ENCODE data around the gene CCDC92B. TPM values are rescaled to one million over a fixed set of nuclear protein-coding genes. Genes with fewer than 3 reads are reported as not detected.

Gene CCDC92B
- total and polyA plus RNA-seq, 9 donors = 0.07 to 1.1 (median 0.18) TPM

- Histone ChIP-seq H3K9me3 (no peaks in the 10 kb centered on the region), H3K27ac (no peak overlapping the region), H3K4me1 (ENCODE audit: insufficient read depth) (no peaks in the 10 kb centered on the region), H3K27me3 (no peaks in the 10 kb centered on the region), H3K36me3 (no peaks in the 10 kb centered on the region), H3K4me3 (no peak overlapping the region)
- peak in 3 of 5 donors; percentile 16 to 28 (median 17) for DNase-seq
- intact Hi-C loops (cut with DNase I) = no loop called here
- TF ChIP-seq CTCF (IDR thresholded peaks at IDR 0.05) (no peak), POLR2A (IDR thresholded peaks at IDR 0.05) (no peak), EP300 (IDR thresholded peaks at IDR 0.05) (no peak)
- 94 to 96% (median 95%) methylated on average over 31 to 40 of the region's 40 CpGs for WGBS, 3 donors
These were observed 51.8 kb downstream of the CCDC92B start for GRCh38 chr17:2697611-2698162.

- Histone ChIP-seq H3K9me3 (no peaks in the 10 kb centered on the region), H3K27ac (no peak overlapping the region), H3K36me3 (no peaks in the 10 kb centered on the region), H3K4me1 (ENCODE audit: insufficient read depth) (no peaks in the 10 kb centered on the region), H3K27me3 (no peaks in the 10 kb centered on the region), H3K4me3 (no peak overlapping the region)
- intact Hi-C loops (cut with DNase I) = no loop called here
- DNase-seq = peak in 3 of 5 donors; percentile 17 to 33 (median 33)
- 79 to 83% (median 80%) methylated on average over 32 to 36 of the region's 36 CpGs for WGBS, 3 donors
- TF ChIP-seq POLR2A (IDR thresholded peaks at IDR 0.05) (no peak), CTCF (IDR thresholded peaks at IDR 0.05) (no peak), EP300 (IDR thresholded peaks at IDR 0.05) (no peak)
These were observed 53.3 kb downstream of the CCDC92B start for GRCh38 chr17:2695961-2696760.

GRCh38 chr17:2695243-2695960 is 54.0 kb downstream of the CCDC92B start:
- Histone ChIP-seq H3K27me3 (no peaks in the 10 kb centered on the region), H3K36me3 (no peaks in the 10 kb centered on the region), H3K27ac (no peak overlapping the region), H3K9me3 (no peaks in the 10 kb centered on the region), H3K4me3 (no peak overlapping the region), H3K4me1 (ENCODE audit: insufficient read depth) (no peaks in the 10 kb centered on the region)
- no peak for TF ChIP-seq POLR2A (IDR thresholded peaks at IDR 0.05)
- TF ChIP-seq EP300 (IDR thresholded peaks at IDR 0.05) = no peak
- no peak for TF ChIP-seq CTCF (IDR thresholded peaks at IDR 0.05)
- intact Hi-C loops (cut with DNase I) = no loop called here
- DNase-seq = peak in 2 of 5 donors; percentile 23 to 34
- WGBS, 3 donors = 87 to 92% (median 89%) methylated on average over 25 to 28 of the region's 28 CpGs

GRCh38 chr17:2694381-2695242 is 54.8 kb downstream of the CCDC92B start:
- no peak overlapping the region for H3K27ac ChIP-seq
- no peaks in the 10 kb centered on the region for H3K27me3 ChIP-seq
- no peaks in the 10 kb centered on the region for H3K9me3 ChIP-seq
- no peaks in the 10 kb centered on the region for H3K4me1 ChIP-seq (ENCODE audit: insufficient read depth)
- H3K4me3 ChIP-seq = no peak overlapping the region
- DNase-seq = peak in 1 of 5 donors; percentile 22
- intact Hi-C loops (cut with DNase I) = no loop called here
- TF ChIP-seq EP300 (IDR thresholded peaks at IDR 0.05) = no peak
- no peak for TF ChIP-seq CTCF (IDR thresholded peaks at IDR 0.05)
- TF ChIP-seq POLR2A (IDR thresholded peaks at IDR 0.05) = no peak
- WGBS, 3 donors = 81 to 91% (median 85%) methylated on average over 40 to 42 of the region's 42 CpGs
- no peaks in the 10 kb centered on the region for H3K36me3 ChIP-seq

Measured in ovary (tissue), 9 donors.